Effector CD4-positive, alpha-beta T cell (primary cell): ENCODE results near the gene UBE4A.

ENCODE experiments used
- DNase-seq: peaks from one replicate; pipeline ENCODE4 v3.0.0-alpha.2; 2020
- total RNA-seq: gene quantifications from one replicate; lab custom pipeline; 2026; lab: John Stamatoyannopoulos, UW

The UBE4A gene
- total RNA-seq: 175 reads per million, percentile 91 among the genes with 10 or more reads in this experiment

GRCh38 chr11:118359295-118359958, at the start of gene UBE4A:
TSS of gene UBE4A (plus strand) at chr11:118359600. CDS start at chr11:118365081, 5,481 bp downstream.
- DNase-seq: peak; percentile 96

GRCh38 chr11:118310271-118310670, 49.1 kb upstream of the UBE4A start:
- no peak for DNase-seq

- DNase-seq: no peak
These were observed 48.5 kb upstream of the UBE4A start for GRCh38 chr11:118310781-118311485.

- no peak for DNase-seq
These were observed 47.9 kb upstream of the UBE4A start for GRCh38 chr11:118311518-118311917.

GRCh38 chr11:118312328-118312727, 47.1 kb upstream of the UBE4A start:
- no peak for DNase-seq

DNA sequence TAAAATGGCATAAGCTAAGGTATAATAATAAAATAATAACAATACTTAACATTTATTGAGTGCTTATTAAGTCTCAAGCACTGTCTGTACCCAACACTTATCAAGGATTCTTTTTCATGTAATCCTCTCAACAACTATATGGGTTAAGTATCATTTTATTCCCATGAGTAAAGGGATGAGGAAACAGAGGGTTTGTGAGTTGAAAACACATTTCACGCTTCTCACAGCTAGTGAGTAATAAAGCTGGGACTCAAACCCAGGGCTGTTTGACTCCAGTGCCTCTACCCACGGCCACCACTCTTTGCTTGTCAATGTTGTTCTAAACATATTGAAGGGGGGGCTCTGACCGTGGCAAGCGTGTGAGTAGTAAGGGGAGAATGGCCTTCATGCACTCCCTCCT, 46.2 kb upstream of the UBE4A start:
- DNase-seq: no peak

- no peak for DNase-seq
These were observed 44.4 kb upstream of the UBE4A start for GRCh38 chr11:118314988-118315411.

- DNase-seq: no peak
These were observed 41.3 kb upstream of the UBE4A start for GRCh38 chr11:118318124-118318523.

DNA sequence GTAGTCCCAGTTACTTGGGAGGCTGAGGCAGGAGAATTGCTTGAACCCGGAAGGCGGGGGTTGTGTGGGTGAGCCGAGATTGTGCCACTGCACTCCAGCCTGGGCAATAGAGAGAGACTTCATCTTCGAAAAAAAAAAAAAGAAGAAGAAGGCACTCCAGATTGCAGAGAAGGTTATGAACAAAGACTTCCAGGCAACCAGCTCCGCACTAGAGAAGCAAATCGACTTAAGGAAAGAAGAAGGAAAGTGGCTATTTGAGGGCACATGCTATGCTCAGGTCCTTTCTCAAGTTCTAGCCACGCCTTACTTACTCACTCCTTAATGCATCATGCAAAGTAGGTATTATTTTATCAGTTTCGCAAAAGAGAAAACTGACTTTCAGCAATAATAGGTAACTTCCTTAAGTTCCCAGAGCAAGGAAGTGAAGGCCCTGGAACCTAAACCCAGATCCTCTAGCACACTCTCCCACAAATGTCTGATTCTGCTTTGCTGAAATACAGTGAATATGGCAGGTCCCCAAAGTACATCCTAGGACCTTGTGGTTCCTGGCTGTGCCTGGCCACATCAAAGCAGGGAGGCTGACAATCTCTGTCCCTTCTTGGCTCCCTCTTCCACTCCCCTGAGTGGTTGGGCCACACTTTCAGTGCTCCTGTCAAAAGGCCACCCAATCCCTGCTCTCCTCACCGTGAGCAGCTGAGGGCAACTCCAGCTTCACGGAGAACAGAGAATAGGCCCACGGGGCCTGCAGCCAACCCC, 40.6 kb upstream of the UBE4A start:
- DNase-seq: no peak

DNA sequence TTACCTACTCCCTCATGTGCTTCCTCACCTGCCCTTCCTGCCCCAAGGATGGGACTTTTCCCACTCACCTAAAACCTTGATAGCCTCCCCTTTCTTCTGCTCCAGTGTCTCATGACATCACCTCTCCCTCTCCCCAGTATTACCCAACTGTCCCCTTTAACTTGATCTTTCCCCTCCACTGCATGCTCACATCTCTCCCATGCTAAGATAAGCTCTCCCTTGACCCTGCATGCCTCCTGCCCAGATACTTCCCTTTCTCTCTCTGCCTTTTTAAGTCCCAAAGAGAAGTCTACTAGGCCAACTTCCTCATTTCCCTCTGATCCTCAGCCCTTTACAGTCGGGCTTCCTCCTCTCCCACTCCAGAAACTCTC, 40.1 kb upstream of the UBE4A start:
- DNase-seq: no peak

GRCh38 chr11:118320515-118320914, 38.9 kb upstream of the UBE4A start:
- no peak for DNase-seq

DNA sequence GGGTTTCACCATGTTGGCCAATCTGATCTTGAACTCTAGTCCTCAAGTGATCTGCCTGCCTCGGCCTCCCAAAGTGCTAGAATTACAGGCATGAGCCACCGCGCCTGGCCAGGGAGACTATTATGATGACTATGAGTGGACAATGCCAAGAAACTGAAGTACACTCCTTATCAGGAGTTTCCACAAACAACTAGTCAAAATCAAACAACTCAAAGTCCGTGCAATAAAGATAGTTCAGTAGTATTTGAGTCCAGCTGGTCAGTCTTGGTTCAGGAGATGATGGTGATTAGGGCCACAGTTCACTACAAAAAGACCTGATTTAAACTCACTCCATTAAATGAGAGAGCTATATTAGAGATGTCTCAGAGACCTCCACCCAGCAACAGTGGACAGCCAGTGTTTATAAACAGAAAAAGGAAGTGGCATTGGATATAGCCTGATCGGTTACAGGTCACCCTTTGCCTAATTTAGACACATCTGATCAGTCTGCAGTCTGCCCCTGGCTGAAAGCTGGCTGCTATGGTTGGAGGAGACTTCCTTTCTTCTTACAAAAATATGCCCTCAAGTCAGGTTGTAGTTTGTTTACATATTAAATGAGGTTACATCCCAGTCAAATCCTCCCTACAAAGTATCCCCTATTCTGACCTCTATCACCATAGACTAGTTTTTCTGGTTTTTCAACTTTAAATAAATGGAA, 37.9 kb upstream of the UBE4A start:
- DNase-seq: no peak

GRCh38 chr11:118322721-118323120, 36.7 kb upstream of the UBE4A start:
- DNase-seq: no peak

DNA sequence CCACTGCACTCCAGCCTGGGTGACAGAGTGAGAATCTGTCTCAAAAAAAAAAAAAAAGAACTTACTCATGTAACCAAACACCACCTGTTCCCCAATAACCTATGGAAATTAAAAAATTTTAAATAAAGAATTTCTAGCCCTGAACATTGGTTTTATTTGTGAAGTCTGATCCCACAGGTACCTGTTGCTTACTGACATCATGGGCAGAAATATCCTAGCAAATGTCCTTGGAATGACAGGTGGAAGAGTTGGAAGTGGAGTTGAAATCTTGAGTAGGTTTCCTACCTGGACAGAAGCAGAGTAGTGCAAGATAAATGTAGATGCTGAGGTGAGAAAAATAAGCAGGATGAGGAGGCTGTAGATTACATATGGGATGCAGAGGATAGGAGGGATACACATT, 34.1 kb upstream of the UBE4A start:
- DNase-seq: no peak

DNA sequence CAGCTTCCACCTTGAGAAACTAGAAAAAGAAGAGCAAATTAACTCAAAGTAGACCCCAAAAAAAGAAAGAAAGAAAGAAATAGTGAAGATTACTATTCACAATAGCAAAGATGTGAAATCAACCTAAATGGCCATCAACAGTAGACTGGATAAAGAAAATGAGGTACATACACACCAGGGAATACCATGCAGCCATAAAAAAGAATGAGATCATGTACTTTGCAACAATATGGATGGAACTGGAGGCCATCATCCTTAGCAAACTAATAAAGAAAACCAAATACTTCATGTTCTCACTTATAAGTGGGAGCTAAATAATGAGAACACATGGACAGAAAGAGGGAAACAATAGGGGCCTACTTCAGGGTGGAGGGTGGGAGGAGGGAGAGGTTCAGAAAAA, 30.7 kb upstream of the UBE4A start:
- no peak for DNase-seq

DNA sequence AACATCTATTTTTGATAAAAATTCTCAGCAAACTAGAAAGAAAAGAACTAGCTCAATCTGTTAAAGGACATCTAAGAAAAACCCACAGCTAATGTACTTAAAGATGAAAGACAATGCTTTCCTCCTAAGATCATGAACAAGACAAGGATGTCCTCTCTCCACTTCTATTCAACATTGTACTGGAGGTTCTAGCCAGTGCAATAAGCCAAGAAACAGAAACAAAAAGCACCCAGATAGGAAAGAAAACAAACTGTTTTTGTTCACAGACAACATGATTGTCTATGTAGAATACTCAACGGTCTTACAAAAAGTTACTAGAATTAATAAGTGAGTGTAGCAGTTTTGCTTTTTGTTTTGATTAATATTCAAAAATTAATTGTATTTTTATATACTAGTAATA, 24.7 kb upstream of the UBE4A start:
- DNase-seq: no peak

- peak; percentile 89 for DNase-seq
These were observed 20.8 kb upstream of the UBE4A start for GRCh38 chr11:118338637-118339061.

GRCh38 chr11:118339281-118339961, 20.0 kb upstream of the UBE4A start:
- no peak for DNase-seq

DNA sequence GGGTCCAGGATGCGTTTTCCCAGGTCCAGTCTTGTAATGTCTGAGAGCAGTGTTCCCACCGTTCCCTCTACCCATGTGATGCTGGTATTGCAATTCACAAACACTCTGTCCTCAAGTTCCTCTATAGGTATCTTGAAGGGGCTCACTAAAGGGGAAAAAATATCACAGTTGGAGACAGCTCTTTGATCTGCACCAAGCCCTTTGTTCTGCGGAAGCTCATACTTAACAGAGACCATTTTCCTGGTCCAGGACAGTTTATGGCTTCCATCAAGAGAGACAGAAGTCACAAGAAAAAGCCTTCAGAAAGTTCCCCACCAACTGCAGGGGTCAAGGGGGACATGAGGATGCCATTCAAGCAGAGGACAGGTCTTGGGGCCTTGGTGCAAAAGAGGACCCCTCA, 19.0 kb upstream of the UBE4A start:
- no peak for DNase-seq

DNA sequence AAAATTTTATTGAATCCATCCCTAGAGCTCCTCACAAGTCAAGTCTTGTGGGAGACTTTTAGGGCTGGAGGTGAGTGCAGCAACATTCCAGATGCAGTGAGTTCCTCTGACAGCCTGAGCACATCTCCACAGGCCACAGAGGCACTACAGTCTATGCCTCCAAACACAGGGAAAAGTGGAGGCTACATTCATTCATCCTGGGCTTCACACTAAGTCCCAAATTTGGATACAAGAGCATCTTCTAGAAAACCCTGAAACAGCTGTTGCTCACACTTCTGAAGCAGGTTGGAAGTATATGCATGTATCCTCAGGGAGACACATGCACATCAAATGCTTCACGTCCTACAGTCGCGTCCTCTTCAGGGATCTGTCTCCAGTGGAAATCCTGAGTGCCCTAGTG, 18.1 kb upstream of the UBE4A start:
- DNase-seq: no peak

DNA sequence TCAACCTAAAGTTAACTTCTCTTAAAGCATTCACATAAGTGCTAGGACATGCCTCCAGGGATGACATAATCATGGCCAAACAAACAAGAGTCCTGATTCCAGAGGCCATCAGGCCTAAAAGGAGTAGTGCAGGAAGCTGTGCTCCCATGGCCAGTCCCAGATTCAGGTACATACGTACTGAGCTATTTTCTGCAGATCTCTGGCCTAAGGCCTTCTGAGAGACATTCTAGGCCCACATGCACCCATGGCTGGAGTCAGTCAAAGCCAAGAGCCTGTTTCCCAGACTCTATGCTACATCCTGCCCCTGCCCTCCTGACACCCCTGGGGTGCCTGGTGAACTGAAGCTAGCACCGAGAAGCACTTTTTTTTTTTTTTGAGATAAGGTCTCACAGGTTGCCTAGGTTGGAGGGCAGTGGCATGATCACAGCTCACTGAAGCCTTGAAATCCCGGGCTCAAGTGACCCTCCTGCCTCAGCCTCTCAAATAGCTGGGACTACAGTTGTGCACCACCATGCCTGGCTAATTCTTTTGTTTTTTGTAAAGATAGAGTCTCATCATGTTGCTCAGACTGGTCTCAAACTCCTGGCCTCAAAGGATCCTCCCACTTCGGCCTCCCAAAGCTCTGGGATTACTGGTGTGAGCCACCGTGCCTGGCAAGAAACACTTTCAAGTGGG, 17.4 kb upstream of the UBE4A start:
- no peak for DNase-seq
